SH-SY5Y (cell line): ENCODE measurements around the gene LIN54.

Experiments used
- GATA2 ChIP-seq: IDR thresholded peaks from 2 replicates; pipeline ENCODE4 v1.6.1; 2011; ENCODE audit warnings: mild to moderate bottlenecking, low read depth, low read length
- GATA3 ChIP-seq: IDR thresholded peaks from 2 replicates; pipeline ENCODE4 v1.6.1; 2011; ENCODE audit warnings: low read depth, mild to moderate bottlenecking, low read length, moderate library complexity

GRCh38 chr4:83010111-83010521 is 507 bp downstream of the LIN54 start:
- TF ChIP-seq GATA2: peak; percentile 26; the same call in 1 of the 2 replicates
- no peak for TF ChIP-seq GATA3
